SK-N-DZ (cell line): ENCODE data around the gene ARHGAP33.
"Not testable (repeated sequence)": the region's sequence is repeated elsewhere in the genome, so short reads cannot be mapped to it uniquely, and the experiment has no call there.

ENCODE experiments used
- DNase-seq: peaks from one replicate; pipeline ENCODE4 v3.0.0-alpha.2; 2015; ENCODE audit warnings: low spot score

ARHGAP33 gene

DNA sequence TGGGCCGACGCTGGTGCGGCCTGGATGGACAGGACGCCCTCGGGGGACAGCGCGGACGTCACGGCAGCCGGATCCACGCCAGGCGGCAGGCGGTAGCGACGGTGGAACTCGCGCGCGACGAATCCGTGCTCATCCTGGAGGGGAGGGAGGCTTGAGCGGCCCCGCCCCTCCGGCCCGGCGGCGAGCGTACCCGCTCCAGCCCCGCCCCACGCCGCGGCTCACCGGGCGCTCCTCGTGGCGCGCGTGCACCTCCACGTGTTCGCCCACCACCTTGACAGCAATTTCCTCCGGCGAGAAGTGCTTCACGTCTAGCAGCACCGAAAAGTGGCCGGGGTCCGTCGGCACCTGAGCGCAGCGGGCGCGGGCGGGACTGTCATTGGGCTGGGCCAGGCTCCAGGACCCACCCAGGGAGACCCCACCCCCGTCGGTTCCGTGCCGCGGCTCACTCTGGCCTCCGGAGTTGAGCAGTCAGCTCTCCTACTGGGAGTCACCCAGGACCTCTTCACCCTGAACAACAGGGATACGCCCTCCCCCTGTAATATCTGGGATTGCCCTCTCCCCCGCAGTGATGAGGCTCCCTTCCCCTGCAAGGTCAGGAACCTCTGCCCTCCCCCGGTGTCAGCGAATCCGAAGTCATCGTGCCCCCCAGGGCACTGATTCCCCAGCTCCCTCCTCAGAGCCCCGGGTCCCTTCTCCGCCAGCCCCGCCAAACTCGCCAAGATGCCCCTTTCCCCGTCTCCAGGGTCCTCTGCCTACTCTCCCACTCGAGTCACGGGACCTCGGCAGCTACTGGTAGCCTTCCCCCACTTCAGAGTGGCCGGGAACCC, 19.6 kb upstream of the ARHGAP33 start:
- no peak for DNase-seq

DNA sequence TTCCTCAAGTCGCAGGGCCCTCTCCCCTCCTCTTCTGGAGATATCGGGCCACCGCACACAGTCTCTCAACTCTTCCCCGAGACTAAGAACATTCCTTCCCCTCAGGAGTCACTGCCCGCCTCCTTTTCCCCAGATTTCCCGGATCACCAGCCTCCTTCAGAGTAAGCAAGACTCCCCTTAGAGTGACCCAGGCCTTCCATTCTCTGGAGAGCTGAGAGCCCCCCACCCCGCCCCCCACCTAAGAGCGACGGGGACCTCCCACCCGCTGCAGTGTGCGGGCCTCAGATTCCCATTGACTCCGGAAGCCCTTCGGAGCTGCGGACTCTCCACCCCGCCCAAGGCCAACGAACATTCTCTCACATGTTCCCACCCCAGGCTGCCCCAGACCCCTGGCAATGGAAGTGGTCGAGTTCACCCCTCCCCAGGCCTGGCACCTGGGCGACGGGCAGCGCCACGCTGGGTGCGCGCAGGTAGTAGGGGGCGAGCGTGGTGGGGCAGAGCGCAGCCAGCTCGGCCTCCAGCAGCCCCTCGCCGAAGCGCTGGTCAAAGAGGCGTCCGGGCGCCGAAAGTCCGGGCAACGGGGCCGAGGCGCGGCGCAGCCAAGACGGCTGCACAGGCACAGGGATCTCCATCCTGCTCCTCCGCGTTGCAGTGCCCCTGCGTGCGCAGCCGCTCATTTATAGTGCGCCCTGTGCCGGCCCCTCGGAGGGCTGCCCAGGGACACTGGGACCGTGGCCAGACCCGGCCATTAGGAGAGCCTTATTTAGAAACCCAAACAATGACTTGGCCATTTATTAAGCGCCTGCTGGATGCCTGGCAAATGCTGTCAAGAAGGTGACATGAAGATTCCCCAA, 18.8 kb upstream of the ARHGAP33 start, which contains the start of gene HSPB6:
HSPB6 (minus strand) TSS at position 653 of the 854 bp plus-strand sequence; CDS start at position 632, 21 bp downstream.
- DNase-seq = no peak

DNA sequence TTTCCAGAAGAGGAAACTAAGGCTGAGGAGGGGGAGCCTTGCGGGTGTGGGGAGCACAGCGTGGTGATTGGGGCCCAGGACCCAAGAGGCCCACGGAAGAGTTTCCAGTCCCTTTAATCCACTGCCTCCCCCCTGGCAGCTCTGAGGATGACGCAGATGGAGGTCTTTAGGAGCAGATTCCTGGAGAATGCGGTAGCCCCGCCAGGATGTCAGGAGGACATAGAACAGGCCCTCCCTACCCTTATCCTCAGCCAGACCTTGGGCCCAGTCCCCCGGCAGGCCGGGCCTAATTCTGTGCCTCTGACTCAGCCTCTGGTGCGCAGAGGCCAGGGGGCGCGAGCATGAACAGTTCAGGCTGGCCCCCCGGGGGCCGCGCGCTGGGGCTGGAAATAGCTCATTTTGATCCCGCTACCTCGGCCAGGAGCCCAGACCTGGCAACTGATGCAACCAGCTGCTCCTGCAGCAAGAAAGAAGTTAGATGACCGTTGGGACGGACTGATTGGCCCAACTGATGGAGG, 18.1 kb upstream of the ARHGAP33 start:
- DNase-seq = no peak

DNA sequence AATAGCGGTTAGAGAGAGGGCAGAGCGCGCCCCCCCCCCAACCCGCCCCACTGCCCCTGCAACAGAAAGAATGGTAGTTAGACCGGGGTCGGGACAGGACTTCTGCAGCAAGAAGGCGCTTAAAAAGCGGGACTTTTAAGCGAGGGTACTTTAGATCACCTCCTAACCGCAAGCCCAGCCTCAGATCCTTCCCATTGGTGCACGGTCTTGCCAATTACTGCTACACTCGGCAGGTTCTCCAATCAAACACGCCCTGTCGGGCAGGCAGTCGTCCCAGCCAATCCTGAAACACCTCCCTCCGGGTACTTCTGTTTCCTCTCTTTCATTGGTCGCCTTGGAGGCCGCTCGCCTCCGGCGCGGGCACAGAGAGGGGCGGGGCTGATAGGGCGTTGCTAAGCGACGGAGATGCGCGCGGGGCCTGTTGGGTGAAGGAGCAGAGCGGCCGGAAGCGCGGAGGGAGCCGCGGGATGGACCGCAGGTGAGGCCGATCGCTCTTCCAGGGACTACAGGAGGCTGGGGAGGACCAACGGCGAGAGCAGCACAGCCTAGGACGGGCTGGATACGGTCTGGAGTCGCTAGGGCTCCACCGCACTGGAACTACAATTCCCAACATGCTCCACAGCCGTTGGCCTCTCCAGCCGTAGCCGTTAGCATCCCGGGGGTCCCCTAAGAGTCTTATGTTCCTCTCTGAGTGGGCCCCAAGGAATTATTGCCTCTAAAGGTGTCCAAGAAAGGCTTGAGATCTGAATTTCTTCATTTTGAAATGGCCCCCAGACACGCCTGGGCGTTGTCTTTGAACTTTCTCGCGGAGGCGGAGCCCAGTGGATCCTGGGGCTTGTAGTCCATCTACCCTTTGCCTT, 17.4 kb upstream of the ARHGAP33 start, which contains the start of gene PROSER3:
PROSER3 (plus strand) TSS at position 428 of the 860 bp plus-strand sequence; CDS start at position 468, 40 bp downstream.
- DNase-seq = peak; percentile 99

DNA sequence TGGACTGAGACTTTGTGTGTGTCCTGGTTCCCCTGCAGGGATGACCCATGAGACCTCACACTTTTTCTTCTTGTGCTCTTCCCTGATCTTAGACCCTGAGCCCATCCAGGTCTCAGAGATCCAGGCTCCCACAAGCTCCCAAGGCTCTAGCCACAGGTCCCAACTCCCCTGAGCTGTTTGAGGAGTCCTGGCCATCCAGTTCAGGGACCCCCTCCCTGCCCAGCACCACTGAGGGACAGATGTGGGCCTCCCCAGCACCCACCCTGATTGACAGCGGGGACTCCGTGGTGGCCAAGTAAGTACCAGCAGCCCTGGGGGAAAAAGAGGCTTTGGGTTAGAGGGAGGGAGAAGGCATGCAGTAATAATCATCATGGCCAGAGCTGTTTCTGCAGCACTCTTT, 15.7 kb upstream of the ARHGAP33 start:
- no peak for DNase-seq

DNA sequence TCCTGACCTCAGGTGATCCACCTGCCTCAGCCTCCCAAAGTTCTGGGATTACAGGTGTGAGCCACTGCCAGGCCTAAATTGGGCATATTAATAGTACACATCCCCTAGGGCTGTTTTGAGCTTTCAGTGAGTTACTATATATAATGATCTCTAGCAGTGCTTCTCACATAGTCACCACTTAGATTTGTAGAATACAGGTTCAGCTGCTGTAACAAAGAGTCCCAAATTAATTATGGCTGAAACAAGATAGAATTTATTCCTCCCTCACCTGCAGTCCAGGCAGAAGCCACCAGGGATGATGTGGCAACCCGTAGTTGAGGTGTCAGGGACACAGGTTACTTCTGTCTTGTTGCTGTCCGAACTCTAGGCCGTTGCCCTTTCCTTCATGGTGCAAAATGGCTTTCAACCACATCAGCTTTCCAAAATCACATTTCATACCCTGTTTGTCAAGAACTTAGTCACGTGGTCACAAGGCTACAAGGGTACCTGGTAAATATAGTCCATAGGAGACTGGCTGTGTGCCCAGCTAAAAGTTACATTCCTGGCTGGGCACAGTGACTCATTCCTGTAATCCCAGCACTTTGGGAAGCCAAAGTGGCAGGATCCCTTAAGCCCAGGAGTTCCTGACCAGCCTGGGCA, 14.5 kb upstream of the ARHGAP33 start:
- no peak for DNase-seq

DNA sequence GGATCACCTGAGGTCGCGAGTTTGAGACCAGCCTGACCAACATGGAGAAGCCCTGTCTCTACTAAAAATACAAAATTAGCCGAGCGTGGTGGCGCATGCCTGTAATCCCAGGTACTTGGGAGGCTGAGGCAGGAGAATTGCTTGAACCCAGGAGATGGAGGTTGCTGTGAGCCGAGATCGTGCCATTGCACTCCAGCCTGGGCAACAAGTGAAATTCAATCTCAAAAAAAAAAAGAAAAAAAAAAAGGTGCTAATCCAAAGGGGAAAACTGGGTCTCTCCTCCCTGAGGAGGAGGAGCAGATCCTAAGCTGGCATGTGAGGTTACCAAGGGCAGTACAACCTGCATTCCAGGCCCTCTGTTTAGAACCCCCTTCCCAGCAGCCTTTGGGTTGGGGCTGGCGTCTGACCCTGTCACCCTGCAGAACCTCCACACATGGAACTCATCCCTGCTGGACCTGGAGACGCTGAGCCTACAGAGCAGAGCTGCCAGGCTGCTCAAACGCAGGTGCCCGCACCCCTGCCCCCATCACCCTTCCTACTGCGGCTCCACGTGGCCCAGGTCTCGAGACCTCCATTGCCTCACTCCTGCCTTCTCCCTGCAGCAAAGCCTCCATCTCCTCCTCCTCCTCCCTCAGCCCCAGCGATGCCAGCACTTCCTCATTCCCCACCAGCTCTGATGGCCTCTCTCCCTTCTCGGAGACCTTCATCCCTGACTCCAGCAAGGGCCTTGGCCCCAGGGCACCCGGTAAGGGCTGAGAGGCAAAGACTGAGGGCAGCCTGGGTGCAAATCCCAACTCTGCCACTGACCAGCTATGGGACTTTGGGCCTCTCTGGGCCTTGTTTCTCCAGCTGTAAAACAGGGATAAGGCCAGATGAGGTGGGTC, 10.7 kb upstream of the ARHGAP33 start:
- DNase-seq = no peak

DNA sequence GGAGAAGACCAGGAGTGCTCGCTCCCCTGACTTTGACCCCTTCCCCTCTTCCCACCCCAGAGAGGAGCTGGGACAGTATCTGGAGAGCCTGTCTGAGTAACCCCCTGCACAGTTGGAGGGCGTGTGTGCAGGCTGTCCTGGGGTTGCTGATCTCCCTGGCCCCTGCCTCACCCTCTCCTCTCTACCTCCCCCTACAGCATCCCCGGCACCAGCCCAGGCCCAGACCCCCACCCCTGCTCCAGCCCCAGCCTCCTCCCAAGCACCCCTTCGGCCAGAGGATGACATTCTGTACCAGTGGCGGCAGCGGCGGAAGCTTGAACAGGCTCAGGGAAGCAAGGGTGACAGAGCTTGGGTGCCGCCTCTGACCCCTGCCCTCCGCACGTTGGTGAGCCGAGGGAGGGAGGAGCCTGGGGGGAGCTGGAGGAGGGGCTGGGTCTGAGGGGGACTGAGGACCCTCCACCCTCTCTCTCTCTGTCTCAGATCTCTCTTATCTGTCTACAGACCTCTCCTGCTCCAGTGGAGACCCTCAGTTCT, 8.7 kb upstream of the ARHGAP33 start:
- no peak for DNase-seq

DNA sequence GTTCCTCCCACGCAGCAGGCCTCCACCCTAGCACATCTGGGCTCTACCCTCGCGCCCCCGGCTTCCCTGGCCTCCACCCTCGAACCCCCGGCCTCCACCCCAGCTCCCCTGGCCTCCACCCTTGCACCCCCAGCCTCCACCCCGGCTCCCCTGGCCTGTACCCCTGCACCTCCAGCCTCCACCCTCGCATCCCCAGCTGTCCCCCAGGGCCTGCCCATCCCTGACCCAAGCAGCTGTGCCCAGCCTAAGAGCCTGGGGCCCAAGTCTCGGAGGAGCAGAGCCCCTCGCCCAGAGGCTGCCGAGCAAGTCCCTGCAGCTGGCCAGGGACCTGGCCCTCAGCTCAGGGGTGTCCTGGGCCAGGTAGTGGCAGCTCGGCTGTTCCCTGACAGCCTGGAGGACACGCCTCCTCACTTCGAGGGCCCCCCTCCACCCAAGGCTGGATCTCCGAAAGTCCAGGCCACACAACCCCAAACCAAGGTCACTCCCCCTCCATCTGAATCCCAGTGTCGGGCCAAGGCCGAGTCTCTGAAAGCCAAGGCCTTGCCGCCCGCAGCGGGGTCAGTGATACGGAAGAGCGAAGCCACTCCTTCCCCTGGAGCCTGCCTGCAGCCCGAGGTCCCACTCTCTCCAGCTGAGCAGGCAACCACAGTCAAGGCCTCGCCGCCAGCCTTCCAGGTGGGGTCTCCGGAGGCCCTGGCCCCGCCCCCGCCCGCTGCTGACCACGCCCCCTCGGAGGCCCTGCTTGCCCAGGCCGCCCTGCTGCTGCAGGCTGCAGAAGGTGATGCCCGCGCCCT, 7.9 kb upstream of the ARHGAP33 start:
- DNase-seq = peak; percentile 51

DNA sequence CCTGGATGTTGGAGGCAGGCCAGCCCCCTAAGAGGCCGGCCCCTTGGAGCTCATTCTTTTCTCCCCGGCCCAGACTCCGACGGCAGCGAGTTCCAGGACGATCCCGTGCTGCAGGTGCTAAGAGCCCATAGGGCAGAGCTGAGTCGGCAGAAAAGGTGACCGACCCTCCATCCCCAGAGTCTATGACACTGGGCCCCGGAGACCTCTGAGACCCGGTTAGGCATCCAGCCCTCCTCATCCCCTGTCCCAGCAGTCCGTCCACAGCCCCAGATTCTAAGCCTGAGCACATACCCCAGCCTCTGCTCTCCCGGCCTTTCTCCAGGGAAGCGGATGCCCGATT, 7.3 kb upstream of the ARHGAP33 start:
- DNase-seq = no peak

DNA sequence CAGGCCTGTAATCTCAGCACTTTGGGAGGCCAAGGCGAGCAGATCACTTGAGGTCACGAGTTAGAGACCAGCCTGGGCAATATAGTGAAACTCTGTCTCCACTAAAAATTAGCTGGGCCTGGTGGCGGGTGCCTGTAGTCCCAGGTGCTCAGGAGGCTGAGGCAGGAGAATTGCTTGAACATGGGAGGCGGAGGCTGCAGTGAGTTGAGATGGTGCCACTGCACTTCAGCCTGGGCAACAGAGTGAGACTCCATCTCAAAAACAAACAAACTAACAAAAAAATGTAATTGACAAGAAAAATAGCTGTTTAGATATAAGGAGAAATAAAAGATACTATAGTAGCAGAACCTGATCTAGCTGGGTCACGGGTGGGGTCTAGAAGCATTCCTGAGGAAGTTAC, 3.0 kb upstream of the ARHGAP33 start:
- not testable (repeated sequence) for DNase-seq

DNA sequence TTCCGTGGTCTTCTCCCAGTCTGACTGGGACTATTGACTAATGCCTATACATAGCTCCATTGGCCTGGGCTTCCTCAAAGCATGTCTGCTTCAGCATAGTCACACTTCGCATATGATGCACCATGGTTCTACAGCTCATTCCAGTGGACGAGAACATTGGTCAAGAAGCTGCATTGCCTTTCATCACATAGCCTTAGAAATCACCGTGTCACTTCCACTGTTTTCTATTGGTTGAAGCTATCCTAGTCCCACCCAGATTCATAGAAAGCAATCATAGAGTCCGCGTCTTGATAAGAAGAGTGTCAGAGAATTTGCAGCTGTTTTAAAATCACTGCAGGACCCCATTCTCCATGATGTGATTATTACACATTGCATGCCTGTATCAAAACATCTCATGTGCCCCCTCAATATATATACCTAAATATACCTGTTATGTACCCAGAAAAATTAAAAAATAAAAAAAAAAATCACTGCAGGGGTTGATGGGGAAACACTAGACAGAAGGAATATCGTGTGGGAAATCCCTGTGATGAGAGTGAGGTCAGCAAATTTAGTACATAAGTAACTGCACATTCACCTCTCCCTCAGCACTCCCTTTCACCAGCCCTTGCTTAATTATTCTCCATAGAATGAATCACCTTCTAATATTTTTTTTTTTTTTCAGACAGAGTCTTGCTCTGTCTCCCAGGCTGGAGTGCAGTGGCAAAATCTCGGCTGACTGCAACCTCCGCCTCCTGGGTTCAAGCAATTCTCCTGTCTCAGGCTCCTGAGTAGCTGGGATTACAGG, 2.2 kb upstream of the ARHGAP33 start:
- no peak for DNase-seq

DNA sequence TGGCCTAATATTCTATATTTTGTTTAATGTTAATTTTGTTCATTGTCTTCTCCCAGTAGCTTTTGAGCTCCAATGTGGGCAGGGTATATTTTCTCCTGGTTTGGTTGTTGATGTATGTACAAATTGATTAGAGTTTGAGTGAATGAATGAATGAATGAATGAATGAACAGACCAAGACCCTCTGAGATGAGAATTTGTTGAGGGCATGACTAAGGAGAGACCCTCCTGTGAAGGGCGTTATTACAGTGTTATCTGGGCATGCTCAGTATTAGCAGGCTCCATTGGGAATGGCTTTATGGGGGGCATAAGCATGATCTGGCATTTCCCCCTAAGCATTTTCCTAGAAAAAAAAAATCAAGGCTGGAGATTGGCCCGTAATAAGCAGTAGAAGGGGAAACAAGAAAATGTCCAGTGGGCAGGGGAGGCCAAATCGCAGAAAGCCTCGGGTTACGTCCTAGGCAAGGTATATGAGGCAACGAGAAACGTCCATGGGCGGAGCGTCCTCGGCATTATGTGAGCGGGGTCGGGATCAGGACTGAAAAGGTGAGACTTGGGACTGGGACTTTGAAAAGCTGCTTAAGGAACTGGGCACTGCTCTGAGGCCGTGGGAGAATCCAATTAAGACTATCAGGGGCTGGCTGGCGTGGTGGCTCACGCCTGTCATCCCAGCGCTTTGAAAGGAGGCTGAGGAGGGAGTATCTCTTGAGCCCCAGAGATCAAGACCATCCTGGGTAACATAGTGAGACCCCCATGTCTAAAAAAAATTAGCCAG, 904 bp upstream of the ARHGAP33 start:
- DNase-seq = no peak

DNA sequence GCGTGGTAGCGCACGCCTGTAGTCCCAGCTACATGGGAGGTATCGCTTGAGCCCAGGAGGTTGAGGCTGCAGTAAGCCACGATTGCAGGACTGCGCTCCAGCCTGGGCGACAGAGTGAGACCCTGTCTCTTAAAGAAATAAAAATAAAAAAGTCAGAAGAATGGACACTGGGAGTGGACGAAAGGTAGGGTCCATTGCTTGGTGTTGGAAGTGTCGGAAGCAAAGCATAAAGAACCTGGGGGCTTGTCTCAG, 392 bp upstream of the ARHGAP33 start:
- DNase-seq = no peak

DNA sequence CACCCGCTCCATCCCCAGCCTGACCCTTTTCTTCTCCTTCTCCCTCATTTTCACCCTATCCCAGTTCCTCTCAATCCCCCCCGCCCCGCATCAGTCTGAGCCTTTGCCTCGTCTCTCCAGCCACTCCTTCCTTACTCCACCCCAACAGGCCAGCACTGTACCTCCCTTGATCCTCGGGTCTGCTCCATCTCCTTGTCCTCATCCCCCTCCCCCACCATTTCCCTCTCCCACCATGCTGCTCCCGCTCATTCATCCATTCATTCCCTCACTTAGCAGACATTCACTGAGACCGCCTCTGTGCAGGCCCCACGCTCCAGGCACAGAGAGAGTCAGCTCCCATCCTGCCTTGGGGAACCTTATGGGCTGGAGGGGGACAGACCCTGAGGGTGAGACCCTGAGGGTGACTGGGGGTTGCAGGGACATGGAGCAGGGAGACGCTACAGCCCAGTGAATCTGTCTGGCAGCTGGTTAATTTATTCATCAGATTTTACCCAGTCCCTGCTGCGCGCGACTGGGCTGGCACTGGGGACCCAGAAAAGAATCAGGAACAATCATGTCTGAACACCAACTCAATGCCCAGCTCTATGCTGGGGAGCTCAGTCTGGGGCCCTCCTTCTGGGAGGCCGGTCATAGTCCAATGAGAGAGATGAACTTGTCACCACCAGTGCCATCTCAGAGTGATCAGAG, 881 bp downstream of the ARHGAP33 start:
- DNase-seq = peak; percentile 37

DNA sequence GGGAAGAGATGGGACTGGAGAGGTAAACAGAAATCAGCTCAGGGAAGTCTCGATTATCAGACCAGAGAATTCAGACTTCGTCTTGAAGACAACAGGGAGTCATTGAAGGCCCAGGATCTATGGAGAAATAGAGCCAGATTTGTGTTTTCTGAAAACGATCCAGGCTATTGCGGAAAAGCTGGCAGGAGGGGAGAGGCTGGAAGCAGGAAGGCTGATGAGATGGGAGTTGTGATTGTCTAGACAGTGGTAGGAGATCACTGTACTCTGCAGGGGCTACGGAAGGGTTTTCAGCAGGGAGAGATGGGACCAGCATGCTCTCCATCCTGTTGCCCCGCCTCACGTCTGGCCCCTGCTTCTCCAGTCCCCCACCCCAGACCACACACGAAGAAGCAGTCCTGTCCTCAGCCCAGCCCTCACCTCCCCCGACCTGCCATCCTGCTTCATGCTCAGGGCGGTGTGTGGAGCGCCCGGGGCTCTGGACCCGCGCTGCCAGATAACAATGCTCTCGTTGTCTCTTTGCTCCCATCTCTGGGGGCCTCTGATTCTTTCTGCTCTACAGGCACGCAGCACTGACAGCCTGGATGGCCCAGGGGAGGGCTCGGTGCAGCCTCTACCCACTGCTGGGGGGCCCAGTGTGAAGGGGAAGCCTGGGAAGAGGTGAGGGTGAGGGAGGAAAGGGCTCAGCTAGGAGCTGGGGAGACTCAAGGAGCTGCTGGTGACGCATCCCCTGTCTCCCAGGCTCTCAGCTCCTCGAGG, 1.9 kb downstream of the ARHGAP33 start:
- DNase-seq = no peak
